Activated naive CD8-positive, alpha-beta T cell treated with anti-CD3 and anti-CD28 coated beads, Interleukin-2, amount 50 U/mL, for 16 hours (primary cell): ENCODE data around the gene ADAMTSL1.

Experiments used
- DNase-seq: peaks from one replicate; pipeline ENCODE4 v3.0.0-alpha.2; 2020; ENCODE audit warnings: low read depth, low spot score

ADAMTSL1 gene

DNA sequence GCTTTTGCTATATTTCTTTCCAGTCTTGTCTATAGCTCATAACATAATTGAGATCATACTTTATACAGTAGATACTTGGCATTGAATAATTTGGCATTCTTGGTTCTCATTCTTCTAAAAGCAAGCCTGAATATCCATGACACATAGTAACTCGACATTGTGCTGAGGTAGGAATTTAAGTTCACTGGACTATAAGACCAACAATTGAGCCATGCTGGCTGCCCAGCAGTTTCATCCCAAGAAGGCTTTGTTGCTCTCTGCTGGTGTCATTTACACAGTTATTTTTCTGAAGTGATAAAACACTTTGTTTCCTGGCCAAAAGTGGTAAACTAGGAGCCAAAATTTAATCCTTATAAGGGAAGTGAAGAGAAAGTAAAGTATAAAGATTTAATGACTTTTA lies 192.0 kb downstream of the ADAMTSL1 start:
- no peak for DNase-seq

DNA sequence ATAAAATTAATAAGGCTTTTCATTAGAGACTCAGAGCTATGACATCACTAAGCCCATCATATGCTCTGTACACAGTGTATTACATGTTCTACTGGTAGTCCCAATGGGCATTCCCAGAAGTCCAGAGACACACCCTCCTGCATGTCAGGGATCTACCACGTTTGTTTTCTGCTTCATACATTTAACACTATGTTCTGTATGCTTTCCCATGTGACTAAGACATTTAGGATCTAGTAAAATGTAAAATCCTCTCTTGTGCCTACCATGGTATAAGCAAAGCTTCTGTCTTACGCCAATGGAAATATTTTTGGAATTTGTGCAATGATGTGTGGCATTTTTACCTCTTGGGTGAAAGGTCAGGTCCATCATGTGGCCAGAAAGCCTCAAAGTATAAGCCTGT lies 192.4 kb downstream of the ADAMTSL1 start:
- DNase-seq = no peak

GRCh38 chr9:18666986-18667772 lies 193.2 kb downstream of the ADAMTSL1 start:
- DNase-seq = no peak

GRCh38 chr9:18668944-18669343 lies 195.0 kb downstream of the ADAMTSL1 start:
- DNase-seq = no peak

- DNase-seq = no peak
These were observed 198.8 kb downstream of the ADAMTSL1 start for GRCh38 chr9:18672706-18673105.

- DNase-seq = no peak
These were observed 199.2 kb downstream of the ADAMTSL1 start for GRCh38 chr9:18673179-18673578.

DNA sequence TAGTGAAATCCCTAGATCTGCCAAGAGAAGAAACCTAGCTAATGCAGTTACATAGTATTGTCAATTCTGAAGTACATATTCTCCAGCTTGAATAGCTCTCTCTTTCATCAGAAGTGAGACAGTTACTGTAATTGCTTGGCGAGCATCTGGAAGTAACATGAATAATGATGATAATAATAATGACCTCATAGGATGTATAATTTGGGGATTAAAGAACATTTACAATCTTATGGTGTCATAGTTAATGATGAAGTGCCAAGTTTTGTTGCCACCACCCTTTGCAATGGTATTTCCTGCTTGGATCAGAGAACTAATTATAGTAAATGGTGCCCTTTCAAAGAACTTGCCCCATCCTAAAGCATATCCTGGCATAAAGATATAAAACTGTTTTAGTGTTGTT lies 201.4 kb downstream of the ADAMTSL1 start:
- DNase-seq = no peak

DNA sequence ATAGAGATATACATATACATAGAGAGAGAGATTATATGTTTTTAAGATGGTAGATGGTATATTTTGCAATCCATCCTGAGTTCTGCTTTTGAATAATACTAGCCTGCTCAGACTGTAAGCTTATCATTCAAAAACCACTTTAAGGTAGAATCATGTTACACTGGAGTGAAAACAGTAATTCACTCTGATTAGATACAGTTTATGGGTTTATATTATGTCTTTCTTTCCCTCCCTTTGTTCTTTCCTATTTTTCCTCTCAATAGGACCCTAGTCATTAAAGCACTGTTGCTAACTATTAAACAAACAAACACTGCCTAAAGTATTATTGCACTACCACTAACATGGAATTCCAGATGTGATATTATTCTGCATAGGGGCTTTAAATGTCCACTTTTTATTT lies 202.0 kb downstream of the ADAMTSL1 start:
- DNase-seq = no peak

- no peak for DNase-seq
These were observed 202.6 kb downstream of the ADAMTSL1 start for GRCh38 chr9:18676525-18676924.

GRCh38 chr9:18678821-18679590 lies 205.1 kb downstream of the ADAMTSL1 start:
- no peak for DNase-seq

- no peak for DNase-seq
These were observed 209.0 kb downstream of the ADAMTSL1 start for GRCh38 chr9:18682907-18683306.

DNA sequence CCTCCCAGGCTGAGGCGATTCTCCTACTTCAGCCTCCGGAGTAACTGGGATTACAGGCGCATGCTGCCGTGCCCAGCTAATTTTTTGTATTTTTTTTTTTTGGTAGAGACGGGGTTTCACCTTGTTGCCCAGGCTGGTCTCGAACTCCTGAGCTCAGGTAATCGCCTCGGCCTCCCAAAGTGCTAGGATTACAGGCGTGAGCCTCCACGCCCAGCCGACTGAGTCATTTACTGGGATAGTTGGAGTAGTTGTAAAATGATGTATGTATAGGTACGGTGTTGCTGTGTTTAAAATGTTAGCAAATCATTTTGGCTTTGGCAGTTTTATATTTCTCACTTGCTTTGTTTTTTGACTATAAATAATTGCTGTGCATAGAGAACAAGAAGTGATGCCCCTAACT lies 209.4 kb downstream of the ADAMTSL1 start:
- no peak for DNase-seq

GRCh38 chr9:18683851-18684250 lies 209.9 kb downstream of the ADAMTSL1 start:
- no peak for DNase-seq

DNA sequence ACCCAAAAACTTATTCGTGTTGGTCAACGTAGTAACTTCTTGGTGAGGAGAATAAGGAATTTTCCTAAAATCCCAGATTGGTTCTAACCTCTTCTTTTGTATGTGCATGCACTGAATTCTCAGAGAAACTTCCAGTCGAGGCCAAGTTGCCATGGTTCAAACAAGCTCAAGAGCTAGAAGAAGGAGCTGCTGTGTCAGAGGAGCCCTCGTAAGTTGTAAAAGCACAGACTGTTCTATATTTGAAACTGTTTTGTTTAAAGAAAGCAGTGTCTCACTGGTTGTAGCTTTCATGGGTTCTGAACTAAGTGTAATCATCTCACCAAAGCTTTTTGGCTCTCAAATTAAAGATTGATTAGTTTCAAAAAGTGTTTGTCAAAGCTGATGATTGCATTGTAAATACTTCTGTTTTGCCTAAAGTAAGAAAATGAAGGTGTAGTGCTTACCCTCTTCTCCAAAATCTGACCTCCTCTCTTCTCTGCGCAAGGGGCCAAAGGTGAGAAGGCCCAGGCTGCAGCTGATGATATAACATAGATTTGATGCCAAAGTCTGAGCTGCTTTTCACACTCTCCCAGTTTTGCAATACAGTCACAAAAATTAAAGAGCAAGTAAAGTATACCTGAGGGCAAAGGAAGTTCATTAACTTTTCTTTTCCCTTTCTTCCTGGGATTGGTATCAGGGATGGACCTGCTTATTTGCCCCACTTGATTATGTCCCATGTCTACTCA lies 210.8 kb downstream of the ADAMTSL1 start:
- DNase-seq = no peak

DNA sequence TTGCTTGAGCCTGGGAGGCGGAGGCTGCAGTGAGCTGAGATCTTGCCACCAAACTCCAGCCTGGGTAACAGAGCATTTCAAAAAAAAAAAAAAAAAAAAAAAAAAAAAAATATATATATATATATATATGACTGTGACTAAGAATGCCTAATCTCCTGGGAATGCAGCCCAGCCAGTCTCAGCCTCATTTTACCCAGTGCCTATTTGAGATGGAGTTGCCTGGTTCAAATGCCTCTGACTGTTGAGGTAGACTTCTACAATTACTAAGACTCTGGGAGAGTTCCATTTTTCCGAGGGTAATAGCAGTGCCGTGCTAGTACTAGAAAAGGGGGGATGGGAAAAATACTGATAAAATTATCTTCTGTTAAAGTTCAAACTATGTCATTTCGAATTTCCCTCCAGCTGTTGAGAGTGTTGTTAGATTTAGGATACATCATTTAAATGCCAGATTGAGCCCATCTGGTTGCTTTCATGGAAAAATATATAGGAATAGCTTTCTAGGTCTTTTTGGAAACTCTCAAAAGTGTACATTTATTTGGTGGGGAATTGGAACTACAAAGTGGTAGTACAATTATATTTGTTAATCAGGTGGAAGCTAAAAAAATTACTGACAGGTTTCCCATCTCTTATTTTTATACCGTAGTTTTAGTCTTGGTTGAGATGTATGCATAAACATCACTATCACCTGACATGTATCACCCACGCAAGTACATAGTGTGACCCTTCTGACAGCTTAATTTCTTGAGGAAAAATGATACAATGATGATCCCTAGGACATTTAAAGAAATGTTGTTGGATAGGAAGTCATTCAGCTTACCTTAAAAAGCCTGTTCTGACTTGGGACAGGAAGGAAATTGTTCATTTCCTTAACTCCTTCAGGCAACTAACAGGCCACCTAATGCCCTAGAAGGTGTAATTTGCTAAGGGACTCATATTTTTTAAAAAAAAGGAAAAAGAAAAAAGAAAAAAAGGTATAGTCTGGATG lies 214.9 kb downstream of the ADAMTSL1 start:
- DNase-seq = no peak

- DNase-seq = no peak
These were observed 216.0 kb downstream of the ADAMTSL1 start for GRCh38 chr9:18689921-18690320.

- DNase-seq = no peak
These were observed 218.3 kb downstream of the ADAMTSL1 start for GRCh38 chr9:18692268-18692667.

- no peak for DNase-seq
These were observed 219.0 kb downstream of the ADAMTSL1 start for GRCh38 chr9:18692962-18693361.

GRCh38 chr9:18694959-18695668 lies 221.2 kb downstream of the ADAMTSL1 start:
- no peak for DNase-seq

- DNase-seq = no peak
These were observed 225.0 kb downstream of the ADAMTSL1 start for GRCh38 chr9:18698992-18699391.

- DNase-seq = no peak
These were observed 225.8 kb downstream of the ADAMTSL1 start for GRCh38 chr9:18699764-18700163.
